ENCODE measurements around the gene MEGF9.

The MEGF9 gene

GRCh38 chr9:120619751-120620655 lies 94.3 kb downstream of the MEGF9 start:
- DNase-seq, result no peak

DNA sequence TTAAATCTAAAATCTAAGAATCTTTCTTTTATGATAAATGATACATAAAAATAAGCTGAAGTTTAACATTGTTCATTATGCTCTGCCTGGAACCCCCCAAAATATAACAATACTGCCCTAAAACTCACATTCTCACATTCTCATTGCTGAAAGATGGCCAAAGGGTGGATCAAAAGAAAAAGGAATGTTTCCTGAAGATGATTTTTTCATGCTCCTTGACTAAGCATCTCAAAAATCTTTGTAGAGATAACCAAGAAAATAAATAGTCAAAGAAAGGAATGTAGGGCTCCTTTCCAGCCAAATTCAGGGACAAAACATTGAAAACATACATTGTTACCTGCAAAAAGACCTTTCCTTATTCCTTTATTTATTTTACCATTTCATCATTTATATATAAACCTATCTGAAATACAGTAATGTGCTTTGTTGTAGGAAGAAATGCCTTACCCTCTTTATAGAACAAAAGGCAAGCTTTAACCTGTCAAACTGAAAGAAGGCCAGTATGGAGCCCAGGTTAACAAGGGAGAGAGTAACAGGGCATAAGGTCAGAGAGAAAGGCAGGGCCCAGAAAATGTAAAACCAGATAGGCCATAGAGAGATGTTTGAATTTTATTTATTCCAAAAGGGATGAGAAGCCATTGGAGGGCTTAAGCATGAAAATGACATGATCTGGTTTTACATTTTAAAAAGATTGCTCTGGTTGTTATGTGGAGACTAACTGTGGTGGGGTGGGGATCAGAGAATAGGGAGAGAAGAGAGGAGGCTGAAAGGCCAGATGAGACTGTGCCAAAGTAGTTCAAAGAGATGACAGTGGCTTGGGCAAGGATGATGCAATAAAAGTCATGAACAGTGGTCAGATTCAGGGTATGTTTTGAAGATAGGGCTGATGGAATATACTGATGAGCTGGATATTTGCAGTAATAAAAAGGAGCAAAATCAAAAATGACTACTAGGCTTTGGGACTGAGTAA lies 97.0 kb downstream of the MEGF9 start:
- DNase-seq, result no peak

DNA sequence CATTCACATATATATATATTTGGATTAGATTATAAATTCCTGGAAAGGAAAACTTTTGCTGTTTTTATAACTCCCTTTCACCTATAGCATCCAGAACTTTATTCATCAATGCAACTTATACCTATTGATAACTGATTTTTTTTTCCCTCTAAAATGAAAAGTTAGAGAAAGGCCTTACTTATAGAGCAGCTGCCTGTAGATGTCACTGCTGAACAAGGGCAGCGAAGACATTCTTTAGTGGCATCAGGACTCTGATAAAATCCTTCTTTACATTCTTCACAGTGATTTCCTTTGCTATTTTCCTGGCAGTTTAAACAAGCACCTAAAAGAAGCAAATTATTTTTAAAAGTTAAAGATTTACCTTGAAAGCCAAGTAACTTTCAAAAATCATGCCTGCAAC lies 102.1 kb downstream of the MEGF9 start:
- no peak for DNase-seq

DNA sequence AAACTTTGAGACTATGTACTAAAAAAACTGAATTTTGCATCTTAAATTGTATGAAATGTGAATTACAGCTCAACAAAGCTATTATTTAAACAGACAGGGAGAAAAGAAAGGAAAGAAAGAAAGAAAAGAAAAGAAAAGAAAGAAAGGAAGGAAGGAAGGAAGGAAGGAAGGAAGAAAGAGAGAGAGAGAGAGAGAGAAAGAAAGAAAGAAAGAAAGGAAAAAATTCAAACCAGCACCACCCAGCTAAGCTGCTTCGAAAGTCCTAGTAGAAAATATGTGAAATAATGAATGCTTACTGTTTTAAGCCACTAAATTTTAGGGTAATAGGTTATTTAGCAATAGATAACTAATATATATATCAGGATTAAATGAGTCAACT lies 102.6 kb downstream of the MEGF9 start:
- DNase-seq, result no peak

GRCh38 chr9:120610975-120611689 lies 103.1 kb downstream of the MEGF9 start:
- no peak for DNase-seq

DNA sequence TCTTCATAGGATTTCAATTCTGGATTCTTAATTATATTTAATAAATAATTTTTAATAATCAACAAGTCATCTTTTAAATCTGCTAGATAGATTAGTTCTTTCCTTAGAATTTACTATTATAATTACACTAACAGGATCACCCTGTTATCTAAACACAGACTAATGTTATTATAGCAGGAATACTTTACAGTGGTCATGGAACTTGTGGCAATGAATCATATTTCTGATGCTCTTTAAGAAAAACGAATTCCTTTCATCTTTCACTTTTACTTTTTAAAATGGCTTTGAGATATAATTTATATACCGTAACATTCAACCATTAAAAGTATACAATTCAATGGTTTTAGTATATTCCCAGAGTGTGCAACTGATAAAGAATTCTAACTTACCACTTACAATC lies 104.6 kb downstream of the MEGF9 start:
- DNase-seq, result no peak

DNA sequence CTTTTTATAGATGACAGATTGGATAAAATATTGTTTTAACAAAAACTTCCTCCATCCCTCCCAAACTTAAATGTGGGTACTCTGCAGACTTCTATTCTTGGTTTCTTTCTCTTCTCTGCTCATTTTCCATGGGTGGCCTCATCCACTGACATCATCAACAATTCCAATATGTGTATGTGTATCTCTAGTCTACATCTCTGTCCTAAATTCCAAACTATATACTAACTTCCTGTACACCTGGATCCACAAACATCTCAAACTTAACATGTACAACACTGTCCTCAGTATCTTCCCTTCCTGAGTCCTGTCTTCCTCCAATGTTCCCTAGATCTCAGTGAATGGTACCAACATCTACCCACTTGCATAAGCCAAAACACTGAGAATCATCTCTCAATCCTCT lies 105.8 kb downstream of the MEGF9 start:
- no peak for DNase-seq

DNA sequence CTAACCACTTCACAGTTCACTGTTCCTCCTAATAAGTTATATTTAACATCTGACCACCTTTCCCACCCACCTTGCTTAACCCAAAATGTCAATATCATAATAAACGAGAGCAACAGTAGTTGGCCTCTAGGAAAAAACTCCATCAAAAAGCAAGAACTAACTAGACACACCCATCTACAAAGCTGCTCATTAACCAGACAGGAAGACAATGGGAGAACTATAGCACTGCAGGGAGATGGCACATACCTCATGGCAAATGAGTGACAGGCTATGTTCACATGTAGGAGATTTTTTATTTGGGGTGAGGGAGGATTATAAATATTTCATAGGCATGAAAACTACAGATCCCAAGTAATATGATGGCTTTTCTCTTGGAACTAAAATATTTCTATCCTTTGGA lies 110.7 kb downstream of the MEGF9 start:
- DNase-seq, result no peak

GRCh38 chr9:120603010-120603409 lies 111.3 kb downstream of the MEGF9 start:
- DNase-seq, result no peak

GRCh38 chr9:120593955-120594277 lies 120.4 kb downstream of the MEGF9 start:
- DNase-seq, result no peak

GRCh38 chr9:120593250-120593954 lies 120.9 kb downstream of the MEGF9 start:
- DNase-seq, result no peak

- DNase-seq, result no peak
Observed at GRCh38 chr9:120592210-120592609, 122.1 kb downstream of the MEGF9 start.

DNA sequence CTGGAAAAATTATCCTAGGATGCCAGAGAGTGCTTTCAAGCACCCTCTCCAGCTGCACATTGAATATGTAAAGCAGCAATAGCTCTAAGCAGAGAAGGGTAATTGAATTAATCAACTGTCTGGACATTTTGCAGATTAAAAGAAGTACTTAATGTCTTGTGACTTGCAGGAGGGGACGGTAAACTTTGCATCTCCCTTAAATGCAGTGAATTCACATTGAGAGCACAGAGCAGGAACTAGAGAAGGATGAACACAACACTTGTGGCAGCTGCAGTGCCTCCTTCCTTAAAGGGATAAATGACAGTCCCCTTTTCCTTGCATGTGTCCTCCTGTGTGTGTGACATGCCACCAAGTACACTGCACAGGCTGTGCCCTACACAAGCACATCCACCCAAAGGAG lies 126.9 kb downstream of the MEGF9 start:
- DNase-seq, result no peak

GRCh38 chr9:120583958-120584369 lies 130.3 kb downstream of the MEGF9 start:
- peak; percentile 26 for DNase-seq

DNA sequence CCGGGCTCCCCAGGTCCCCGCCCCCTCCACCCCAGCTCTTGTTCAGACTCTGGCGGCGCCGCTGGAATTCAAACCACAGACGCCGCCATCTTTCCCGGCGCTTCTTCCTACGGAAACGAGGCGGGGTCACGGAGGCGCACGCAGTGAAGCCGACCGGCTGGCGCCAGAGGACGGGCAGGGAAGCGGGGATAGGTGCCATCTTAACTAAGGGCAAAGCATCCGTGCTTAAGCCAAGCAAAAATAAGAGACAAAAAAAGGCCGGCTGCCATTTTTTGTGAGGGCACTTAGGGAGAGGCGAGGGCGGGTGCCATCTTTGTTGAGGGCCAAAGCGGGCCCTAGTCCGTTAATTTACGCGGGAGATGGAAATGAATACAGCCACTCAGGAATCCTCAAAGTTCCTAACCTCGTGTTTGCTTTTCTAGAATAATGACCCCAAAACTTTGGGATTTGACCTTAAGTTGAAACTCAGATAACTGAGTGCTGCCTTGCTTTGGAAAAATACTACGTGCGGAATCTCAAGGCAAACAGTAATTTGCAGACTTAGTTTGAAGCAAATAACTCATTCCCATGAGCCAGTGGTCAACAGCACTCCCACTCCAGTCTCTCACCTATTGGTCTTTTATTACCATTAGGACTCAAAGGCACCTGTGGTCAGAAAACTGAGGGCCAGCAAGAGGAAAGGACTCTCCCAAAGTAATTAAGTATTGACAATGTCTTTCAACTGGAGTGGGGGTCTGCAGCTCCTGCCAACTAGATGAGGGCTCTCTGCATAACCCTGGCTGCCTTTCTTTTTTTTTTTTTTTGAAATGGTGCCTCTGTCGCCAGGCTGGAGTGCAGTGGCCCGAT lies 134.0 kb downstream of the MEGF9 start, which contains the start of gene CDK5RAP2:
TSS of gene CDK5RAP2 (minus strand) at position 117 of the 846 bp plus-strand sequence. CDS start 189 bp downstream, outside the sequence.
- DNase-seq, result peak; percentile 94

DNA sequence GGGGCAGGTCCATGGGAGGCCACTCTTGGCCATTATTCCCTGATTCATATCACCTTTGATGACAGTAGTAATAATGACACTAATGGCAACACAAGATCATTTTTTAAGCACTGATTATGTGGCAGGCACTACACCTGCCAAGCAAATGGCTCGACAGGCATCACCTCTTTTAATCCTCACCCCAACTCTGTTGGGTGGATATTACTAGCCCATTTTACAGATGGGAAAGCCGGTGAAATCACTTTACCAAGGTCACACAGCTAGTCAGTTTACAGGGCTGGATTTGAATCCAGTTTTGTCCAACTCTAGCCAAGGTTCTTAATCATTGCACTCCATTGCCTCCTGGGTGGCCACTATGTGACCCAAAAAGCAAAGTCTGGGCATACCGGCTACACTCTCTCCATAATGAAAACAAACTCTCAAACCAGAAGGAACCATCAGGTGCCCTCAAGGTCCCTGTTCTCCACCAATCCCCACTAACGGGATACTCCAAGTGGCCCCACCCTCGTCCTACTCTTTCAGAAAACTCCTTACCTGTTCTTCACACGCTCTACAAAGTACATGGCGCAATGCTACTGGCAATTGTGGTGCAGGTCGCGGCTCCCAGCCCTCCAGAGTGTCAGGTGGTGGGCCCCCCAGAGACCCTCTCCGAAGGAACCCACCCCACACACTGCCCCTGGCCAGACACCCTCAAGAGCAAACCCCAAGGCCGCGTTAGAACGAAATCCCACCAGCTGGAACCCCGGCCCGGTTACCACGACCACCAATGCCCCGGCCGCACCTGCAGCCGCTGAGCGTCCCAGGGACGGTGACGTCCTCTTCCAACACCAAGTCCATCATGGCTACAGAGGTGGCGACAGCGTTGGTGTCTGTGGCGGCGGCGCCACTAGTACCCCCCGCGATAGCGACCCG lies 134.9 kb downstream of the MEGF9 start:
- no peak for DNase-seq

DNA sequence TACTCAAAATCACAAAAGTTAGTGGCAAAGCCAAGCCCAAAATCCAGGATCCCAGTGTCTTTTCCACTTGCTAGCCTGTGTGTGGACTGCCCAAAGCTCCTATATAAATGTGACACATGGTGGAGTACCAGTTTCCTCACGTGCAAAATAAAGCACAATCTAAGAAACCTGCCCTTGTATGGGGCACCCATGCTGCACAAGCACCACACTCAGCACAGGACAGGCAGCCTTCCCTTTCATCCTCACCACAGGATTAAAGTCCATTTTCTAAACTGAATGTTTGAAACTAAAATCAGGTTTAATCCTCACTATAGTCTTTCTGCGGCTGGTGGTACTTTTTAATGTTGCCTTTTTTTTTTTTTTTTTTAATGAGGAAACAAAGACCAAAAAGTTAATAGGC lies 139.8 kb downstream of the MEGF9 start:
- DNase-seq, result no peak

DNA sequence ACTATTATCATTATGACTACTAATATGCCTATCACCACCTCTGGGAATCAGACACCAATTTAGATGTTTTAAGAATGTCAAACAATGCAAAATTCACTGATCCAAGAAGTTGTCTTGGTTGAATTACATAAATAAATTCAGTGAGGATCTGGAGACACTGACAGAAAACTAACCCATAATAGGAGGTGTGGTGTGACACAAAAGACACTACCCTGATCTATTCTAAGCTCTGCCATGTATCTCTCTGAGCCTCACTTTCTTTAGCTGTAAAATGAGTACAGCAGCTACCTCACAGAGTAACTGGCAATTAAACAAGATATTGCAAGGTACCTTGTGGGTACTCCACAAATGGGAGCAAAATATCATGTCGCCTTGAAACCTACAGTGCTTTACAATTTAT lies 141.8 kb downstream of the MEGF9 start:
- no peak for DNase-seq

- DNase-seq, result no peak
Observed at GRCh38 chr9:120571443-120572257, 142.6 kb downstream of the MEGF9 start.

All from NCI-H1436 treated with DMSO at 0.1 percent for 48 hours (cell line).